SK-N-SH treated with all-trans-retinoic acid at 6 μM for 48 hours (cell line): ENCODE results near the gene SIGLEC6.

Experiments
- ATAC-seq: fragments of 200-7000 bp; cut with Tn5 transposase; 3 replicates; pipeline ENCODE4 v1.9.1; 2020; ENCODE audit warnings: mild to moderate bottlenecking, moderate library complexity
- ARNTL ChIP-seq: fragments of 450-650 bp; formaldehyde crosslinking; IDR thresholded peaks from 2 replicates; pipeline ENCODE4 v1.5.0; 2020; ENCODE audit warnings: low read depth, mild to moderate bottlenecking, moderate library complexity, borderline replicate concordance
- CREB5 ChIP-seq: fragments of 250-450 bp; sonication (Bioruptor Pico); IDR thresholded peaks from 2 replicates; pipeline ENCODE4 v1.5.1; 2020; ENCODE audit warnings: low read depth, mild to moderate bottlenecking, moderate library complexity
- CSDC2 ChIP-seq: fragments of 250-450 bp; sonication (Bioruptor Pico); IDR thresholded peaks from 2 replicates; pipeline ENCODE4 v1.5.0; 2020; ENCODE audit warnings: mild to moderate bottlenecking, moderate library complexity
- CSRNP3 ChIP-seq: fragments of 250-450 bp; sonication (Bioruptor Pico); IDR thresholded peaks from 2 replicates; pipeline ENCODE4 v1.5.1; 2021; ENCODE audit warnings: mild to moderate bottlenecking, moderate library complexity
- GLIS3 ChIP-seq: fragments of 250-450 bp; sonication (Bioruptor Pico); IDR thresholded peaks from 2 replicates; pipeline ENCODE4 v1.5.0; 2020; ENCODE audit warnings: mild to moderate bottlenecking, moderate library complexity
- ISL1 ChIP-seq: fragments of 250-450 bp; sonication (Bioruptor Pico); IDR thresholded peaks from 2 replicates; pipeline ENCODE4 v2.1.2; 2022; ENCODE audit warnings: mild to moderate bottlenecking, moderate library complexity
- OSR1 ChIP-seq: fragments of 250-450 bp; sonication (Bioruptor Pico); IDR thresholded peaks from 2 replicates; pipeline ENCODE4 v1.8.0; 2022; ENCODE audit warnings: moderate library complexity, mild to moderate bottlenecking, inconsistent platforms
- PATZ1 ChIP-seq: fragments of 250-450 bp; sonication (Bioruptor Pico); IDR thresholded peaks from 2 replicates; pipeline ENCODE4 v1.8.0; 2020; ENCODE audit warnings: mild to moderate bottlenecking, moderate library complexity, borderline replicate concordance
- POU6F1 ChIP-seq: fragments of 250-450 bp; sonication (Bioruptor Pico); IDR thresholded peaks from 2 replicates; pipeline ENCODE4 v1.8.0; 2021; ENCODE audit warnings: low read depth, mild to moderate bottlenecking, moderate library complexity, borderline replicate concordance
- PPARA ChIP-seq: fragments of 250-450 bp; sonication (Bioruptor Pico); IDR thresholded peaks from 2 replicates; pipeline ENCODE4 v1.5.0; 2020; ENCODE audit warnings: mild to moderate bottlenecking, borderline replicate concordance
- RARB ChIP-seq: fragments of 250-450 bp; sonication (Bioruptor Pico); IDR thresholded peaks from 2 replicates; pipeline ENCODE4 v1.8.0; 2021; ENCODE audit warnings: mild to moderate bottlenecking, moderate library complexity
- SNAI2 ChIP-seq: fragments of 250-450 bp; sonication (Bioruptor Pico); IDR thresholded peaks from 2 replicates; pipeline ENCODE4 v1.5.0; 2020; ENCODE audit warnings: mild to moderate bottlenecking, moderate library complexity
- TCF4 ChIP-seq: fragments of 250-450 bp; sonication (Bioruptor Pico); IDR thresholded peaks from 2 replicates; pipeline ENCODE4 v1.8.0; 2021; ENCODE audit warnings: mild to moderate bottlenecking, moderate library complexity, borderline replicate concordance
- TOX ChIP-seq: fragments of 250-450 bp; sonication (Bioruptor Pico); IDR thresholded peaks from 2 replicates; pipeline ENCODE4 v1.8.0; 2021; ENCODE audit warnings: mild to moderate bottlenecking, moderate library complexity, borderline replicate concordance
- TSHZ2 ChIP-seq: fragments of 250-450 bp; sonication (Bioruptor Pico); IDR thresholded peaks from 2 replicates; pipeline ENCODE4 v1.5.0; 2020; ENCODE audit warnings: mild to moderate bottlenecking, moderate library complexity
- ZC3H10 ChIP-seq: fragments of 250-450 bp; sonication (Bioruptor Pico); IDR thresholded peaks from 2 replicates; pipeline ENCODE4 v1.5.1; 2021; ENCODE audit warnings: mild to moderate bottlenecking, moderate library complexity
- ZFP3 ChIP-seq: fragments of 250-450 bp; sonication (Bioruptor Pico); IDR thresholded peaks from 2 replicates; pipeline ENCODE4 v1.5.0; 2020; ENCODE audit warnings: mild to moderate bottlenecking, moderate library complexity
- ZFP30 ChIP-seq: fragments of 450-650 bp; formaldehyde crosslinking; IDR thresholded peaks from 2 replicates; pipeline ENCODE4 v1.5.0; 2022; ENCODE audit warnings: mild to moderate bottlenecking, moderate library complexity
- ZNF565 ChIP-seq: fragments of 450-650 bp; formaldehyde crosslinking; conservative IDR thresholded peaks from 2 replicates; pipeline ENCODE4 v1.5.0; 2020; ENCODE audit warnings: low read depth, mild to moderate bottlenecking, moderate library complexity
- ZNF70 ChIP-seq: fragments of 450-650 bp; formaldehyde crosslinking; IDR thresholded peaks from 2 replicates; pipeline ENCODE4 v1.5.0; 2020; ENCODE audit warnings: mild to moderate bottlenecking, moderate library complexity
- ZNF8 ChIP-seq: fragments of 450-650 bp; formaldehyde crosslinking; IDR thresholded peaks from 2 replicates; pipeline ENCODE4 v1.5.0; 2020; ENCODE audit warnings: mild to moderate bottlenecking, moderate library complexity

Gene SIGLEC6

GRCh38 chr19:51472607-51473006, 58.9 kb downstream of the SIGLEC6 start:
- ATAC-seq = no peak; the same call in 2 of the 3 replicates
- TF ChIP-seq TSHZ2 (CRISPR knock-in tag) = no peak
- TF ChIP-seq SNAI2 (CRISPR knock-in tag) = no peak
- no peak for TF ChIP-seq CSRNP3 (CRISPR knock-in tag)
- TF ChIP-seq ARNTL = no peak
- TF ChIP-seq ZFP3 (CRISPR knock-in tag) = no peak
- TF ChIP-seq GLIS3 (CRISPR knock-in tag) = no peak
- no peak for TF ChIP-seq PPARA (CRISPR knock-in tag)
- no peak for TF ChIP-seq POU6F1 (CRISPR knock-in tag)
- no peak for TF ChIP-seq ZNF70 (CRISPR knock-in tag)
- TF ChIP-seq ZFP30 (CRISPR knock-in tag) = no peak
- TF ChIP-seq PATZ1 (CRISPR knock-in tag) = no peak
- no peak for TF ChIP-seq OSR1 (CRISPR knock-in tag)
- no peak for TF ChIP-seq ISL1
- TF ChIP-seq ZC3H10 (CRISPR knock-in tag) = no peak

GRCh38 chr19:51471527-51471926, 59.9 kb downstream of the SIGLEC6 start:
- no peak for TF ChIP-seq ZNF8 (CRISPR knock-in tag)
- no peak for TF ChIP-seq POU6F1 (CRISPR knock-in tag)
- no peak for TF ChIP-seq ISL1
- no peak for TF ChIP-seq CREB5 (CRISPR knock-in tag)
- TF ChIP-seq TCF4 (CRISPR knock-in tag) = no peak
- no peak for TF ChIP-seq CSDC2
- TF ChIP-seq SNAI2 (CRISPR knock-in tag) = no peak
- TF ChIP-seq OSR1 (CRISPR knock-in tag) = no peak
- no peak for TF ChIP-seq ZNF70 (CRISPR knock-in tag)
- TF ChIP-seq PPARA (CRISPR knock-in tag) = no peak
- no peak for TF ChIP-seq ZNF565 (CRISPR knock-in tag)
- TF ChIP-seq RARB = no peak
- TF ChIP-seq TSHZ2 (CRISPR knock-in tag) = no peak
- no peak for TF ChIP-seq GLIS3 (CRISPR knock-in tag)
- no peak for TF ChIP-seq ZC3H10 (CRISPR knock-in tag)
- no peak for TF ChIP-seq TOX (CRISPR knock-in tag)
- no peak for TF ChIP-seq ZFP3 (CRISPR knock-in tag)
- ATAC-seq = no peak
